ENCODE measurements around the gene EPN2.

- TF ChIP-seq CTCF (conservative IDR thresholded peaks at IDR 0.05), result no peak
- no peak for TF ChIP-seq EZH2 (IDR thresholded peaks at IDR 0.05; ENCODE audit: low read depth)
These were observed 128.3 kb downstream of the EPN2 start for GRCh38 chr17:19365499-19365817.

Measured in PC-9 (cell line).